ENCODE measurements around the gene LSM7.

LSM7 gene

GRCh38 chr19:2341982-2342381, 13.6 kb upstream of the LSM7 start:
- no peak for TF ChIP-seq POLR2AphosphoS5 (IDR thresholded peaks at IDR 0.05; ENCODE audit: borderline replicate concordance, low read depth, low read length)
- no peak for TF ChIP-seq EZH2 (IDR thresholded peaks at IDR 0.05)
- TF ChIP-seq FOXP2 (optimal IDR thresholded peaks at IDR 0.05; ENCODE audit: control extremely low read depth, extremely low read length, insufficient read depth) = no peak
- DNase-seq (ENCODE audit: low read depth, low spot score) = no peak
- no peaks in the 10 kb centered on the region for H3K9me3 ChIP-seq (ENCODE audit: low read depth, low read length)
- H3K9ac ChIP-seq (ENCODE audit: insufficient read length) = no peak overlapping the region
- no peak overlapping the region for H3K4me3 ChIP-seq
- H3K27ac ChIP-seq = no peak overlapping the region
- H3K36me3 ChIP-seq (ENCODE audit: insufficient read depth, low read length) = no peaks in the 10 kb centered on the region

GRCh38 chr19:2341244-2341751, 12.9 kb upstream of the LSM7 start:
- TF ChIP-seq EZH2 (IDR thresholded peaks at IDR 0.05) = no peak
- no peak for TF ChIP-seq FOXP2 (optimal IDR thresholded peaks at IDR 0.05; ENCODE audit: control extremely low read depth, extremely low read length, insufficient read depth)
- Histone ChIP-seq H3K4me3 (no peak overlapping the region), H3K36me3 (ENCODE audit: insufficient read depth, low read length) (no peaks in the 10 kb centered on the region), H3K27ac (no peak overlapping the region), H3K9me3 (ENCODE audit: low read depth, low read length) (no peaks in the 10 kb centered on the region), H3K9ac (ENCODE audit: insufficient read length) (no peak overlapping the region)
- DNase-seq (ENCODE audit: low read depth, low spot score) = no peak

- Histone ChIP-seq H3K27ac (no peak overlapping the region), H3K36me3 (ENCODE audit: insufficient read depth, low read length) (no peaks in the 10 kb centered on the region), H3K4me3 (no peak overlapping the region), H3K9me3 (ENCODE audit: low read depth, low read length) (no peaks in the 10 kb centered on the region), H3K9ac (ENCODE audit: insufficient read length) (no peak overlapping the region)
- no peak for DNase-seq (ENCODE audit: low read depth, low spot score)
- TF ChIP-seq FOXP2 (optimal IDR thresholded peaks at IDR 0.05; ENCODE audit: control extremely low read depth, extremely low read length, insufficient read depth) (no peak), POLR2AphosphoS5 (IDR thresholded peaks at IDR 0.05; ENCODE audit: borderline replicate concordance, low read depth, low read length) (no peak), EZH2 (IDR thresholded peaks at IDR 0.05) (no peak)
These were observed 12.3 kb upstream of the LSM7 start for GRCh38 chr19:2340496-2341243.

DNA sequence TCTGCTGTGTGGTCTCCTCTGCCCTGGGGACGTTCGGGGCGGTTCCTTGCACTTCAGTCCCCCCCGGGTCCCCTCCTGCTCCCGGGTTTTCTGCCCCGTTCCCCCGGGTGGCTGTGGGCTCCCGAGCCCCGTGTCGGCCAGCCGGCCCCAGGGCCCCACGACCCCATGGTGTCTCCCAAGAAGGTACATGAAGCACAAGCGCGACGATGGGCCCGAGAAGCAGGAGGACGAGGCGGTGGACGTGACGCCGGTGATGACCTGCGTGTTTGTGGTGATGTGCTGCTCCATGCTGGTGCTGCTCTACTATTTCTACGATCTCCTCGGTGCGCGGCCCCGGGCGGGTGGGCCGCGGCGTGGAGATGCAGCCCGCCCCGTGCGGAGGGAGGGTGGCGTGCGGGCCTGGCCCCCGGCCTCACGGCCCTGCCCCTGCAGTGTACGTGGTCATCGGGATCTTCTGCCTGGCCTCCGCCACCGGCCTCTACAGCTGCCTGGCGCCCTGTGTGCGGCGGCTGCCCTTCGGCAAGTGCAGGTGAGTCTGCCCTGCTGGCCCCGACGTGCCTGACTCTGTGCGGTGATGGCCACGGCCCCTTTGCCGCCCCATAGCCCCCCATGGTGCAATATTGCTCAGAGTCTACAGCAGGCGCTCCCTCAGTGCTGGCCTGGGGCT, 11.4 kb upstream of the LSM7 start:
- Histone ChIP-seq H3K36me3 (ENCODE audit: insufficient read depth, low read length) (no peaks in the 10 kb centered on the region), H3K27ac (no peak overlapping the region), H3K9ac (ENCODE audit: insufficient read length) (no peak overlapping the region), H3K4me3 (no peak overlapping the region), H3K9me3 (ENCODE audit: low read depth, low read length) (no peaks in the 10 kb centered on the region)
- TF ChIP-seq FOXP2 (optimal IDR thresholded peaks at IDR 0.05; ENCODE audit: control extremely low read depth, extremely low read length, insufficient read depth) (no peak), EZH2 (IDR thresholded peaks at IDR 0.05) (no peak)
- no peak for DNase-seq (ENCODE audit: low read depth, low spot score)

GRCh38 chr19:2338751-2339643, 10.6 kb upstream of the LSM7 start:
- TF ChIP-seq FOXP2 (optimal IDR thresholded peaks at IDR 0.05; ENCODE audit: control extremely low read depth, extremely low read length, insufficient read depth) (no peak), POLR2AphosphoS5 (IDR thresholded peaks at IDR 0.05; ENCODE audit: borderline replicate concordance, low read depth, low read length) (no peak), EZH2 (IDR thresholded peaks at IDR 0.05) (no peak)
- H3K27ac ChIP-seq = no peak overlapping the region
- no peaks in the 10 kb centered on the region for H3K9me3 ChIP-seq (ENCODE audit: low read depth, low read length)
- no peak for DNase-seq (ENCODE audit: low read depth, low spot score)
- no peaks in the 10 kb centered on the region for H3K36me3 ChIP-seq (ENCODE audit: insufficient read depth, low read length)
- H3K4me3 ChIP-seq = no peak overlapping the region
- no peak overlapping the region for H3K9ac ChIP-seq (ENCODE audit: insufficient read length)

GRCh38 chr19:2338055-2338615, 9.7 kb upstream of the LSM7 start:
- no peak overlapping the region for H3K27ac ChIP-seq

GRCh38 chr19:2337329-2337707, 8.9 kb upstream of the LSM7 start:
- H3K9ac ChIP-seq (ENCODE audit: insufficient read length) = no peak overlapping the region
- no peaks in the 10 kb centered on the region for H3K36me3 ChIP-seq (ENCODE audit: insufficient read depth, low read length)
- no peak overlapping the region for H3K27ac ChIP-seq
- DNase-seq (ENCODE audit: low read depth, low spot score) = no peak
- no peaks in the 10 kb centered on the region for H3K9me3 ChIP-seq (ENCODE audit: low read depth, low read length)
- TF ChIP-seq EZH2 (IDR thresholded peaks at IDR 0.05) = no peak
- TF ChIP-seq POLR2AphosphoS5 (IDR thresholded peaks at IDR 0.05; ENCODE audit: borderline replicate concordance, low read depth, low read length) = no peak
- no peak for TF ChIP-seq FOXP2 (optimal IDR thresholded peaks at IDR 0.05; ENCODE audit: control extremely low read depth, extremely low read length, insufficient read depth)
- no peak overlapping the region for H3K4me3 ChIP-seq

More at GRCh38 chr19:2338055-2338615, 9.7 kb upstream of the LSM7 start:
- no peaks in the 10 kb centered on the region for H3K36me3 ChIP-seq (ENCODE audit: insufficient read depth, low read length)
- H3K9ac ChIP-seq (ENCODE audit: insufficient read length) = no peak overlapping the region
- DNase-seq (ENCODE audit: low read depth, low spot score) = no peak
- no peak overlapping the region for H3K4me3 ChIP-seq
- H3K9me3 ChIP-seq (ENCODE audit: low read depth, low read length) = no peaks in the 10 kb centered on the region
- TF ChIP-seq POLR2AphosphoS5 (IDR thresholded peaks at IDR 0.05; ENCODE audit: borderline replicate concordance, low read depth, low read length) = no peak
- no peak for TF ChIP-seq EZH2 (IDR thresholded peaks at IDR 0.05)
- TF ChIP-seq FOXP2 (optimal IDR thresholded peaks at IDR 0.05; ENCODE audit: control extremely low read depth, extremely low read length, insufficient read depth) = no peak

Data from SK-N-MC (cell line).